ENCODE results near the gene TSLP. TPM values are rescaled to one million over a fixed set of nuclear protein-coding genes. Genes with fewer than 3 reads are reported as not detected.

The TSLP gene
- total RNA-seq, 1 donor from 2014 or later: 2.0 TPM

- peaks cover 17% of the 10 kb centered on the region for H3K4me1 ChIP-seq
- H3K36me3 ChIP-seq: no peaks in the 10 kb centered on the region
- no peak for DNase-seq (ENCODE audit: extremely low spot score in 2 of 2)
- no peak overlapping the region for H3K4me3 ChIP-seq
- no peak for TF ChIP-seq POLR2A (IDR thresholded peaks at IDR 0.05)
- no peak for TF ChIP-seq CTCF (IDR thresholded peaks at IDR 0.05)
- TF ChIP-seq POLR2AphosphoS5 (IDR thresholded peaks at IDR 0.05; ENCODE audit: insufficient read depth in 1 of 2, low read depth in 1 of 2): peak in 1 of 2 donors; percentile 37
- H3K9me3 ChIP-seq: no peaks in the 10 kb centered on the region
- intact Hi-C loops (cut with DNase I): no loop called here
- no peaks in the 10 kb centered on the region for H3K27me3 ChIP-seq
- no peak overlapping the region for H3K27ac ChIP-seq
Observed at GRCh38 chr5:111075520-111075919, 4.0 kb downstream of the TSLP start.

GRCh38 chr5:111076091-111076490, 4.6 kb downstream of the TSLP start:
- H3K4me3 ChIP-seq: no peak overlapping the region
- H3K4me1 ChIP-seq: peaks cover 17% of the 10 kb centered on the region
- H3K9me3 ChIP-seq: no peaks in the 10 kb centered on the region
- no peak for TF ChIP-seq POLR2AphosphoS5 (IDR thresholded peaks at IDR 0.05; ENCODE audit: insufficient read depth in 1 of 2, low read depth in 1 of 2)
- TF ChIP-seq CTCF (IDR thresholded peaks at IDR 0.05): no peak
- TF ChIP-seq POLR2A (IDR thresholded peaks at IDR 0.05): no peak
- H3K36me3 ChIP-seq: no peaks in the 10 kb centered on the region
- H3K27me3 ChIP-seq: no peaks in the 10 kb centered on the region
- no peak for DNase-seq (ENCODE audit: extremely low spot score in 2 of 2)
- no peak overlapping the region for H3K27ac ChIP-seq
- intact Hi-C loops (cut with DNase I): no loop called here

DNA sequence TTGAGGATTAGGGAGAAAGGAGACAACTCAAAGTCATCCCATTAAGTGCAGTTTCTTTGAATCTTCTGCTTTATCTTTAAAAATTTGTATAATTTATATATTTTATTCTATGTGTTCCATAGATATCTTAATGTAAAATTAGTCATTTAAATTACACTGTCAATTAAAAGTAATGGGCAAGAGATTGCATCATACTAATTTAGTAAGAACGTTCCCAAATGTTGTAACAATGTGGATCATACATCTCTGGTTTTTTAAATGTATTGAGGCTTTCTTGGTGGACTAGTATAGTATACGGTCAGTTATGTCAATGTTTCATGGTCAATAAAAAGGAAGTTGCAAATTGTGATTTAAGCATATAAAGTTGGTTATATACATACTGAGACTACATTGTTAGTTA, 6.2 kb downstream of the TSLP start:
- no peaks in the 10 kb centered on the region for H3K9me3 ChIP-seq
- TF ChIP-seq POLR2A (IDR thresholded peaks at IDR 0.05): no peak
- no peak for TF ChIP-seq CTCF (IDR thresholded peaks at IDR 0.05)
- TF ChIP-seq POLR2AphosphoS5 (IDR thresholded peaks at IDR 0.05; ENCODE audit: insufficient read depth in 1 of 2, low read depth in 1 of 2): no peak
- no peaks in the 10 kb centered on the region for H3K36me3 ChIP-seq
- no peak overlapping the region for H3K4me3 ChIP-seq
- intact Hi-C loops (cut with DNase I): no loop called here
- no peak overlapping the region for H3K27ac ChIP-seq
- no peak for DNase-seq (ENCODE audit: extremely low spot score in 2 of 2)
- H3K4me1 ChIP-seq: peaks cover 17% of the 10 kb centered on the region
- no peaks in the 10 kb centered on the region for H3K27me3 ChIP-seq

DNA sequence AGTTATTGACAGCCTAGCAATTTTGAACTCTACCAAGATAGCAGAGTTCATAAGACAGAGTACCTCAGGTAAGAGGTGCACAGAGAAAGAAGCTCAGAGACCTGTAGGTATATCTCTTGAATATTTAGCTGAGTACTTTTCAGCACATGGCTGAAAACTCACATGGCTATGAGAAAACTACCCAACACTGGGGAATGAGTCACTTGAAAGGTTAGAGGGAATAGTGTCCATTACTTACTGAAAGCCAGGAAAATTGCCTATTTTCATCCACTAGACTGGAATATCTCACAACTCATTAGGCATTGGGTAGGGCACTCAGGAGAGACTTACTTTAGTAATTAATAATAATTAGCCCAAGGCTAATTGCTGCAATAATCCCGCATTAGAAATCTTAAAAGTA, 8.3 kb downstream of the TSLP start:
- Histone ChIP-seq H3K27ac (no peak overlapping the region), H3K27me3 (no peaks in the 10 kb centered on the region), H3K4me3 (no peak overlapping the region), H3K9me3 (no peaks in the 10 kb centered on the region), H3K4me1 (peaks cover 6% of the 10 kb centered on the region), H3K36me3 (no peaks in the 10 kb centered on the region)
- intact Hi-C loops (cut with DNase I): no loop called here
- no peak for TF ChIP-seq CTCF (IDR thresholded peaks at IDR 0.05)
- no peak for TF ChIP-seq POLR2AphosphoS5 (IDR thresholded peaks at IDR 0.05; ENCODE audit: insufficient read depth in 1 of 2, low read depth in 1 of 2)
- TF ChIP-seq POLR2A (IDR thresholded peaks at IDR 0.05): no peak
- no peak for DNase-seq (ENCODE audit: extremely low spot score in 2 of 2)

GRCh38 chr5:111083323-111083722, 11.8 kb downstream of the TSLP start:
- DNase-seq (ENCODE audit: extremely low spot score in 2 of 2): no peak
- H3K36me3 ChIP-seq: no peaks in the 10 kb centered on the region
- H3K4me1 ChIP-seq: no peaks in the 10 kb centered on the region
- H3K4me3 ChIP-seq: no peak overlapping the region
- no peaks in the 10 kb centered on the region for H3K9me3 ChIP-seq
- H3K27me3 ChIP-seq: no peaks in the 10 kb centered on the region
- intact Hi-C loops (cut with DNase I): no loop called here
- TF ChIP-seq POLR2AphosphoS5 (IDR thresholded peaks at IDR 0.05; ENCODE audit: insufficient read depth in 1 of 2, low read depth in 1 of 2): no peak
- no peak for TF ChIP-seq CTCF (IDR thresholded peaks at IDR 0.05)
- no peak for TF ChIP-seq POLR2A (IDR thresholded peaks at IDR 0.05)
- H3K27ac ChIP-seq: no peak overlapping the region
